K562 (cell line): Measurements from ENCODE around the gene MYO1H. TPM values are rescaled to one million over a fixed set of nuclear protein-coding genes. Genes with fewer than 3 reads are reported as not detected.

ENCODE experiments used
- ARID1B ChIP-seq: fragments of 450-650 bp; IDR thresholded peaks from 2 replicates; pipeline ENCODE4 v1.6.1; 2016; ENCODE audit warnings: antibody characterized with exemption, mild to moderate bottlenecking, inconsistent platforms
- BHLHE40 ChIP-seq: IDR thresholded peaks from 2 replicates; pipeline ENCODE4 v1.6.1; 2011; ENCODE audit warnings: low read length, improper control_type of control experiment
- CREM ChIP-seq: IDR thresholded peaks from 2 replicates; pipeline ENCODE4 v1.6.1; 2014; ENCODE audit warnings: antibody characterized with exemption, low read depth
- ELF1 ChIP-seq: fragments of 200-800 bp; sonication (Bioruptor generic); IDR thresholded peaks from 2 replicates; pipeline ENCODE4 v1.6.1; 2016; ENCODE audit warnings: missing genetic modification characterization, missing compliant biosample characterization
- ELF2 ChIP-seq: fragments of 250-450 bp; sonication (Bioruptor Pico); IDR thresholded peaks from 2 replicates; pipeline ENCODE4 v1.5.0; 2021; ENCODE audit warnings: mild to moderate bottlenecking
- EP300 ChIP-seq: IDR thresholded peaks from 2 replicates; pipeline ENCODE4 v1.6.1; 2012; ENCODE audit warnings: low read length, improper control_type of control experiment
- EP400 ChIP-seq: fragments of 450-650 bp; IDR thresholded peaks from 2 replicates; pipeline ENCODE4 v1.6.1; 2017; ENCODE audit warnings: antibody characterized with exemption, mild to moderate bottlenecking, moderate library complexity
- FOSL1 ChIP-seq: fragments of 200-800 bp; sonication (Bioruptor generic); conservative IDR thresholded peaks from 2 replicates; pipeline ENCODE4 v1.6.1; 2016; ENCODE audit warnings: missing genetic modification characterization, missing compliant biosample characterization
- HNRNPL ChIP-seq: fragments of 200-400 bp; formaldehyde crosslinking; IDR thresholded peaks from 2 replicates; pipeline ENCODE4 v1.6.1; 2017; ENCODE audit warnings: low read depth, mild to moderate bottlenecking, low read length
- MCM2 ChIP-seq: fragments of 450-650 bp; IDR thresholded peaks from 2 replicates; pipeline ENCODE4 v1.6.1; 2017; ENCODE audit warnings: low read depth, mild to moderate bottlenecking
- NRF1 ChIP-seq, 2 experiments: fragments of 450-650 bp; IDR thresholded peaks in 1 of 2; conservative IDR thresholded peaks in 1 of 2; 2 replicates each; pipeline ENCODE4 v1.6.1; 2014; ENCODE audit warnings: mild to moderate bottlenecking in 2 of 2
- PHF8 ChIP-seq: fragments of 200-600 bp; sonication (generic); IDR thresholded peaks from 2 replicates; pipeline ENCODE4 v1.6.1; 2012; ENCODE audit warnings: mixed run types, mild to moderate bottlenecking, inconsistent platforms, low read length, moderate library complexity, borderline replicate concordance
- POLR2AphosphoS5 ChIP-seq: IDR thresholded peaks from 2 replicates; pipeline ENCODE4 v1.6.1; 2011; ENCODE audit warnings: mild to moderate bottlenecking, low read depth, low read length, moderate library complexity; ENCODE audit not compliant: control insufficient read depth, insufficient read depth
- RCOR1 ChIP-seq, 2 experiments: IDR thresholded peaks; 2 replicates each; pipeline ENCODE4 v1.6.1; 2012; ENCODE audit warnings: low read depth in 2 of 2, low read length in 2 of 2, borderline replicate concordance in 1 of 2, improper control_type of control experiment in 1 of 2
- RNF2 ChIP-seq: sonication (generic); IDR thresholded peaks from 2 replicates; pipeline ENCODE4 v1.6.1; 2016
- TBL1XR1 ChIP-seq, 2 experiments: IDR thresholded peaks; 2 replicates each; pipeline ENCODE4 v1.6.1; 2012; ENCODE audit warnings: improper control_type of control experiment in 2 of 2, low read length in 2 of 2, mild to moderate bottlenecking in 1 of 2
- ZNF197 ChIP-seq: fragments of 200-800 bp; sonication (Bioruptor generic); IDR thresholded peaks from 2 replicates; pipeline ENCODE4 v1.6.1; 2016; ENCODE audit warnings: low read depth, missing genetic modification characterization, missing compliant biosample characterization
- ZNF57 ChIP-seq: fragments of 450-650 bp; formaldehyde crosslinking; IDR thresholded peaks from 2 replicates; pipeline ENCODE4 v1.4.0; 2020; ENCODE audit warnings: mild to moderate bottlenecking, moderate library complexity
- ZNF584 ChIP-seq: fragments of 200-800 bp; sonication (Bioruptor generic); IDR thresholded peaks from 2 replicates; pipeline ENCODE4 v1.6.1; 2016; ENCODE audit warnings: low read depth, mild to moderate bottlenecking, missing genetic modification characterization, missing compliant biosample characterization
- polyA plus RNA-seq, 8 experiments: library from polyadenylated mRNA; depleted of rRNA in 4 of 8; stranded (reverse) in 5 of 8; unstranded in 3 of 8; fragments of >200 nt; fragmentation: Nextera tagmentation in 2 of 8; fragmentation: Illumina TruSeq in 1 of 8; extraction: Ambion mirVana in 2 of 8; extraction: Trizol in 1 of 8; gene quantifications; 2 replicates each; pipeline versions ENCODE4 v1.2.1 to v1.2.3, GENCODE V29; 2011 to 2014; ENCODE audit warnings: inconsistent platforms in 1 of 8, missing spikeins in 1 of 8
- total RNA-seq, 7 experiments: library from RNA; depleted of rRNA in 6 of 7; stranded (reverse); fragments of >200 nt in 6 of 7; fragmentation: Illumina TruSeq in 2 of 7; extraction: Trizol in 2 of 7; gene quantifications; 2 replicates each; pipeline versions ENCODE4 v1.2.1 to v1.2.3, GENCODE V29; 2011 to 2021; ENCODE audit warnings: low replicate concordance in 1 of 7
- TF ChIP-seq, protein P1 (sequence below): fragments of 250-450 bp; sonication (Bioruptor Pico); IDR thresholded peaks from 2 replicates; pipeline ENCODE4 v1.4.0; 2020
- TF ChIP-seq, protein P2 (sequence below): fragments of 450-650 bp; IDR thresholded peaks from 2 replicates; pipeline ENCODE4 v1.6.1; 2017; ENCODE audit warnings: antibody characterized with exemption, mild to moderate bottlenecking

MYO1H gene
- total and polyA plus RNA-seq, 9 of the 15 experiments (the other 6 are each of a cell fraction or from before 2014, with no cell fraction given): not detected

DNA sequence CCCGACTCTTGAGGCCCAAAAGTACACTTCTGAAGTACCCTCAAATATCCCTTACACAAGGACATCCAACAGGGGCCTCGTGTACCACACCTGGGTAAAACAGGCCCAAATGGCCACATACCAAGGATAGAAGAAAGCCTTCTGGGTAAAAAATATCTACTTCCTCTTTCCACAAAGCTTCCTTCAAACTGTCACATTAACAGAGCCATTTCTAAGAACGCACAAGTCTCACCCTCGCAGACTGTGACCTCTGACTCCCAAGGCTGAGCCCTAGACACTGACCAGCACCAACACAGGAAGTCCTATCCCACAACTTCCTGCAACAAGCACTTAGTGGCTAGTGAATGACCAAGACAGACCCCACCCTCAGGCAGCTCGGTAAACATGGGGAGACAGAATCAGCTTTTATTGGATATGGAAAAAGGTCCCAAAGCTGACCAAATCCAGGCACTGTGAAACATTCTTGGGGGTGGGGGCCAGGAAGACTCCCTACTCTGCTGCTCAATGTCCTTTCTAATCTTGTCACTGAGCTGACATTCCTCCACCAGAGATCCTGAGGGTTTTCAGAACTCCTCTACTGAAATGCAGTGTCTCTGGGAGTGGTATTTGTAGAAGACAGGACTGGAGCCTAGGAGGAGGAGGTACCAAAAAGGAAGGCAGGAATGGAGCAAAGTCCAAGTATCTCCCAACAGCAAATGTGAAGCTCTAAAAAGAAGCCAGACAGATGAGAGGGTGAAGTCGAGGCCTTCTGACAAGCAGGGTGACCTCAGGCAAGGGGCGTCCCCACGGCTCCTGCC is 113.5 kb downstream of the MYO1H start (continued):
- TF ChIP-seq ZNF57 (CRISPR knock-in tag): no peak
- peak; percentile 72 for TF ChIP-seq ARID1B
- TF ChIP-seq RCOR1 (IDR thresholded peaks at IDR 0.05; ENCODE audit: borderline replicate concordance in 1 of 2, low read depth in 2 of 2, low read length in 2 of 2): peak in 1 of 2 experiments; percentile 33; a peak in 1 of 4 replicates
- TF ChIP-seq MCM2: no peak
- TF ChIP-seq POLR2AphosphoS5: peak; percentile 53; the same call in 1 of the 2 replicates
- TF ChIP-seq HNRNPL: no peak
- peak; percentile 49; the same call in 1 of the 2 replicates for TF ChIP-seq RNF2
- TF ChIP-seq PHF8: peak; percentile 36; the same call in 1 of the 2 replicates
- peak; percentile 92 for TF ChIP-seq ZNF584
- peak; percentile 69 for TF ChIP-seq EP400
- peak; percentile 77 for TF ChIP-seq EP300
- TF ChIP-seq CREM: peak; percentile 75
- TF ChIP-seq ZNF197 (CRISPR knock-in tag): peak; percentile 59; the same call in 1 of the 2 replicates
- TF ChIP-seq, protein P1, sequence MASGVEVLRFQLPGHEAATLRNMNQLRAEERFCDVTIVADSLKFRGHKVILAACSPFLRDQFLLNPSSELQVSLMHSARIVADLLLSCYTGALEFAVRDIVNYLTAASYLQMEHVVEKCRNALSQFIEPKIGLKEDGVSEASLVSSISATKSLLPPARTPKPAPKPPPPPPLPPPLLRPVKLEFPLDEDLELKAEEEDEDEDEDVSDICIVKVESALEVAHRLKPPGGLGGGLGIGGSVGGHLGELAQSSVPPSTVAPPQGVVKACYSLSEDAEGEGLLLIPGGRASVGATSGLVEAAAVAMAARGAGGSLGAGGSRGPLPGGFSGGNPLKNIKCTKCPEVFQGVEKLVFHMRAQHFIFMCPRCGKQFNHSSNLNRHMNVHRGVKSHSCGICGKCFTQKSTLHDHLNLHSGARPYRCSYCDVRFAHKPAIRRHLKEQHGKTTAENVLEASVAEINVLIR (CRISPR knock-in tag): peak; percentile 37; the same call in 1 of the 2 replicates
- TF ChIP-seq FOSL1: peak; percentile 43; the same call in 1 of the 2 replicates
- TF ChIP-seq ELF1 (tag): peak; percentile 81
- peak; percentile 72 for TF ChIP-seq BHLHE40
- TF ChIP-seq NRF1 (conservative IDR thresholded peaks at IDR 0.05 in 1 of 2, IDR thresholded peaks at IDR 0.05 in 1 of 2): peak in 1 of 2 experiments; percentile 42; a peak in 1 of 4 replicates
- peak in 1 of 2 experiments; percentile 89; a peak in 2 of 4 replicates for TF ChIP-seq TBL1XR1 (IDR thresholded peaks at IDR 0.05; ENCODE audit: low read length in 2 of 2)
- TF ChIP-seq, protein P2, sequence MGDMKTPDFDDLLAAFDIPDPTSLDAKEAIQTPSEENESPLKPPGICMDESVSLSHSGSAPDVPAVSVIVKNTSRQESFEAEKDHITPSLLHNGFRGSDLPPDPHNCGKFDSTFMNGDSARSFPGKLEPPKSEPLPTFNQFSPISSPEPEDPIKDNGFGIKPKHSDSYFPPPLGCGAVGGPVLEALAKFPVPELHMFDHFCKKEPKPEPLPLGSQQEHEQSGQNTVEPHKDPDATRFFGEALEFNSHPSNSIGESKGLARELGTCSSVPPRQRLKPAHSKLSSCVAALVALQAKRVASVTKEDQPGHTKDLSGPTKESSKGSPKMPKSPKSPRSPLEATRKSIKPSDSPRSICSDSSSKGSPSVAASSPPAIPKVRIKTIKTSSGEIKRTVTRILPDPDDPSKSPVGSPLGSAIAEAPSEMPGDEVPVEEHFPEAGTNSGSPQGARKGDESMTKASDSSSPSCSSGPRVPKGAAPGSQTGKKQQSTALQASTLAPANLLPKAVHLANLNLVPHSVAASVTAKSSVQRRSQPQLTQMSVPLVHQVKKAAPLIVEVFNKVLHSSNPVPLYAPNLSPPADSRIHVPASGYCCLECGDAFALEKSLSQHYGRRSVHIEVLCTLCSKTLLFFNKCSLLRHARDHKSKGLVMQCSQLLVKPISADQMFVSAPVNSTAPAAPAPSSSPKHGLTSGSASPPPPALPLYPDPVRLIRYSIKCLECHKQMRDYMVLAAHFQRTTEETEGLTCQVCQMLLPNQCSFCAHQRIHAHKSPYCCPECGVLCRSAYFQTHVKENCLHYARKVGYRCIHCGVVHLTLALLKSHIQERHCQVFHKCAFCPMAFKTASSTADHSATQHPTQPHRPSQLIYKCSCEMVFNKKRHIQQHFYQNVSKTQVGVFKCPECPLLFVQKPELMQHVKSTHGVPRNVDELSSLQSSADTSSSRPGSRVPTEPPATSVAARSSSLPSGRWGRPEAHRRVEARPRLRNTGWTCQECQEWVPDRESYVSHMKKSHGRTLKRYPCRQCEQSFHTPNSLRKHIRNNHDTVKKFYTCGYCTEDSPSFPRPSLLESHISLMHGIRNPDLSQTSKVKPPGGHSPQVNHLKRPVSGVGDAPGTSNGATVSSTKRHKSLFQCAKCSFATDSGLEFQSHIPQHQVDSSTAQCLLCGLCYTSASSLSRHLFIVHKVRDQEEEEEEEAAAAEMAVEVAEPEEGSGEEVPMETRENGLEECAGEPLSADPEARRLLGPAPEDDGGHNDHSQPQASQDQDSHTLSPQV: peak; percentile 97
- TF ChIP-seq ELF2 (CRISPR knock-in tag): 0 out of 2 replicates have a peak, but pooled peaks have one; percentile 49
